ENCODE results near the gene SLC12A8.

DNA sequence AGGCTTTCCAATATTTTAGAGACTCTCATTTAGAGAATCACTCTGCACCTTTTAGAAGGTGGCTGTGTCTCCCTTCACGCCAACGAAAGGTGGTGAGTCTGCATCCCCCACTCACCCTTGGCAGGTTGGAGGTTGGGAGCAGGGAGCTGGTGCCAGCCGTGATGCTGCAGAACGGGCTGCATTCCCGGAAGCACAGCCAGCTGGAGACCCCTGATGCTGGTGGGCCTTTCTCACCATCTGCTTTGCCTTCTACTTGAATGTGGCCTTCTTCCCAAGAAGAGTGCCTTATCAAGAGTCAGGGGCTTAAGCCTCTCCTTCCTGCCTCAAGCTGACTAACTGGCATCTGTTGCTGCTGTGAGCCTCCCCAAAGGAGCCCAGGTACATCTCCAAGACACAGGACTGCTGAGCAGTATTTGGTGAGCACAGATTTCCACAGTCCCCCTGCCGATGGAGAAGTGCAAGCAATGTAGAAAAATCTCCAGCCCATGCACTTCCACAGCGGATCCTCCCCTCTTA, 139.1 kb downstream of the SLC12A8 start:
- TF ChIP-seq YY1 (IDR thresholded peaks at IDR 0.05; ENCODE audit: low read depth) = no peak
- TF ChIP-seq, protein P1, sequence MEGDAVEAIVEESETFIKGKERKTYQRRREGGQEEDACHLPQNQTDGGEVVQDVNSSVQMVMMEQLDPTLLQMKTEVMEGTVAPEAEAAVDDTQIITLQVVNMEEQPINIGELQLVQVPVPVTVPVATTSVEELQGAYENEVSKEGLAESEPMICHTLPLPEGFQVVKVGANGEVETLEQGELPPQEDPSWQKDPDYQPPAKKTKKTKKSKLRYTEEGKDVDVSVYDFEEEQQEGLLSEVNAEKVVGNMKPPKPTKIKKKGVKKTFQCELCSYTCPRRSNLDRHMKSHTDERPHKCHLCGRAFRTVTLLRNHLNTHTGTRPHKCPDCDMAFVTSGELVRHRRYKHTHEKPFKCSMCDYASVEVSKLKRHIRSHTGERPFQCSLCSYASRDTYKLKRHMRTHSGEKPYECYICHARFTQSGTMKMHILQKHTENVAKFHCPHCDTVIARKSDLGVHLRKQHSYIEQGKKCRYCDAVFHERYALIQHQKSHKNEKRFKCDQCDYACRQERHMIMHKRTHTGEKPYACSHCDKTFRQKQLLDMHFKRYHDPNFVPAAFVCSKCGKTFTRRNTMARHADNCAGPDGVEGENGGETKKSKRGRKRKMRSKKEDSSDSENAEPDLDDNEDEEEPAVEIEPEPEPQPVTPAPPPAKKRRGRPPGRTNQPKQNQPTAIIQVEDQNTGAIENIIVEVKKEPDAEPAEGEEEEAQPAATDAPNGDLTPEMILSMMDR (IDR thresholded peaks at IDR 0.05) = no peak
- TF ChIP-seq SMC3 (IDR thresholded peaks at IDR 0.05; ENCODE audit: low read depth, low read length) = no peak
- TF ChIP-seq EZH2phosphoT487 (IDR thresholded peaks at IDR 0.05; ENCODE audit: borderline replicate concordance, low read depth) = no peak
- TF ChIP-seq POLR2AphosphoS5 (IDR thresholded peaks at IDR 0.05; ENCODE audit: low read depth, low read length) = no peak
- no peak for TF ChIP-seq FOXJ3 (CRISPR knock-in tag; IDR thresholded peaks at IDR 0.05)
- no peak for TF ChIP-seq FOXM1 (IDR thresholded peaks at IDR 0.05; ENCODE audit: low read depth)
- no peak for TF ChIP-seq MXI1 (IDR thresholded peaks at IDR 0.05; ENCODE audit: low read depth, low read length)
- no peak for TF ChIP-seq RXRA (IDR thresholded peaks at IDR 0.05; ENCODE audit: borderline replicate concordance, low read depth)
- TF ChIP-seq RAD21 (IDR thresholded peaks at IDR 0.05; ENCODE audit: low read length) = no peak
- no peak for TF ChIP-seq JUND (IDR thresholded peaks at IDR 0.05)
- TF ChIP-seq EP300 (IDR thresholded peaks at IDR 0.05; ENCODE audit: borderline replicate concordance in 1 of 2, low read depth in 1 of 2, low read length in 1 of 2) = no peak
- no peak for TF ChIP-seq TAF1 (IDR thresholded peaks at IDR 0.05; ENCODE audit: borderline replicate concordance, low read depth, low read length)

All from SK-N-SH (cell line).